Fibroblast of lung (primary cell): Measurements from ENCODE around the gene GTPBP6.

Experiments used
- CTCF ChIP-seq, 2 donors: IDR thresholded peaks in 1 of 2; conservative IDR thresholded peaks in 1 of 2; 1 replicate in 1 of 2; 2 replicates in 1 of 2; pipeline ENCODE4 v1.5.1; 2011 to 2012; ENCODE audit warnings: low read length in 2 of 2, control low read depth in 1 of 2, inconsistent platforms in 1 of 2, low read depth in 1 of 2, mild to moderate bottlenecking in 1 of 2
- EZH2 ChIP-seq: IDR thresholded peaks from 2 replicates; pipeline ENCODE4 v1.5.1; 2012; ENCODE audit warnings: low read length, control low read depth, mild to moderate bottlenecking; ENCODE audit errors: missing control alignments

- TF ChIP-seq CTCF (conservative IDR thresholded peaks at IDR 0.05 in 1 of 2, IDR thresholded peaks at IDR 0.05 in 1 of 2; ENCODE audit: low read depth in 1 of 2, low read length in 2 of 2) (no peak), EZH2 (no peak)
Measured at GRCh38 chrX:341541-342101, 23.0 kb upstream of the GTPBP6 start.
